ENCODE results near the gene ATP8A2. TPM values are rescaled to one million over a fixed set of nuclear protein-coding genes. Genes with fewer than 3 reads are reported as not detected.

ATP8A2 gene
- total RNA-seq, 2 donors from 2014 or later = 1.6 to 2.9 TPM

DNA sequence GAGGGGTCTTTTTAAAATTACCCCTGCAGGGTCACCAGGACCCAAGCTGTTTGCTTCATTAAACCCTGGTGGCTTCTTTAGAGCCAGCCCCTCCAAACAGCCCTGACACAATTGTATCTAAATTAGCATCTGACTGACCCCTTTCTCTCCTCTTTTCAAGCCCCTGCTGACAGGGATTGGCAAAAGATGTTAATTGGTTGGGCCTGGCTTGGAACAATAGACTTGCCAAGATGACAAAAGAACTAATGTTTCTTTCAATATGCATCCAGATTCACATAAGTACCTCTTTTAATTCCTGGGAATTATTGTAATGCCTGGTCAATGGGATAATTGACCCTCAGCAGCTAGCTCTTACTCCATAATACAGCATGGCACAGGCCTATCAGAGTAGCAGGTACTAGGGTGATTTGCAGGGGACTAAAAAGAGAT, 539.2 kb downstream of the ATP8A2 start:
- Histone ChIP-seq H3K27ac (ENCODE audit: low read depth, low read length) (no peak overlapping the region), H3K9me3 (ENCODE audit: control insufficient read depth, low read length) (no peaks in the 10 kb centered on the region), H3K36me3 (ENCODE audit: control insufficient read depth, insufficient read depth, low read length) (no peaks in the 10 kb centered on the region), H3K27me3 (ENCODE audit: control insufficient read depth, insufficient read depth, low read length, poor library complexity, severe bottlenecking) (peaks cover 9% of the 10 kb centered on the region), H3K9ac (ENCODE audit: extremely low read depth, low read length, poor library complexity, severe bottlenecking) (no peak overlapping the region), H3K4me3 (ENCODE audit: low read length) (peak overlapping the region; percentile 22), H3K4me1 (ENCODE audit: control insufficient read depth, insufficient read depth, low read length) (peaks cover 10% of the 10 kb centered on the region)
- H3K4me1 Mint-ChIP-seq = peaks cover 40% of the 10 kb centered on the region
- no peaks in the 10 kb centered on the region for H3K9me3 Mint-ChIP-seq
- no peaks in the 10 kb centered on the region for H3K27me3 Mint-ChIP-seq (ENCODE audit: insufficient read depth)
- no peak overlapping the region for H3K4me3 Mint-ChIP-seq
- no peaks in the 10 kb centered on the region for H3K36me3 Mint-ChIP-seq (ENCODE audit: low read depth)
- H3K27ac Mint-ChIP-seq = peak overlapping the region; percentile 90
- DNase-seq = peak; percentile 83
- TF ChIP-seq CTCF (conservative IDR thresholded peaks at IDR 0.05) = no peak

- Mint-ChIP-seq H3K27me3 (ENCODE audit: insufficient read depth) (no peaks in the 10 kb centered on the region), H3K36me3 (ENCODE audit: low read depth) (no peaks in the 10 kb centered on the region), H3K4me3 (no peak overlapping the region), H3K9me3 (no peaks in the 10 kb centered on the region), H3K4me1 (peaks cover 55% of the 10 kb centered on the region), H3K27ac (peak overlapping the region; percentile 13)
- Histone ChIP-seq H3K36me3 (ENCODE audit: control insufficient read depth, insufficient read depth, low read length) (no peaks in the 10 kb centered on the region), H3K9ac (ENCODE audit: extremely low read depth, low read length, poor library complexity, severe bottlenecking) (no peak overlapping the region), H3K9me3 (ENCODE audit: control insufficient read depth, low read length) (no peaks in the 10 kb centered on the region), H3K4me3 (ENCODE audit: low read length) (no peak overlapping the region), H3K4me1 (ENCODE audit: control insufficient read depth, insufficient read depth, low read length) (peaks cover 10% of the 10 kb centered on the region), H3K27ac (ENCODE audit: low read depth, low read length) (no peak overlapping the region), H3K27me3 (ENCODE audit: control insufficient read depth, insufficient read depth, low read length, poor library complexity, severe bottlenecking) (peaks cover 20% of the 10 kb centered on the region)
- DNase-seq = no peak
- 88 to 94% methylated on average over 3 to 4 of the region's 4 CpGs for WGBS, 2 experiments (ENCODE audit: insufficient coverage in 1 of 2, insufficient read length in 1 of 2)
- TF ChIP-seq CTCF (conservative IDR thresholded peaks at IDR 0.05) = no peak
These were observed 541.2 kb downstream of the ATP8A2 start for GRCh38 chr13:25912961-25913360.

DNA sequence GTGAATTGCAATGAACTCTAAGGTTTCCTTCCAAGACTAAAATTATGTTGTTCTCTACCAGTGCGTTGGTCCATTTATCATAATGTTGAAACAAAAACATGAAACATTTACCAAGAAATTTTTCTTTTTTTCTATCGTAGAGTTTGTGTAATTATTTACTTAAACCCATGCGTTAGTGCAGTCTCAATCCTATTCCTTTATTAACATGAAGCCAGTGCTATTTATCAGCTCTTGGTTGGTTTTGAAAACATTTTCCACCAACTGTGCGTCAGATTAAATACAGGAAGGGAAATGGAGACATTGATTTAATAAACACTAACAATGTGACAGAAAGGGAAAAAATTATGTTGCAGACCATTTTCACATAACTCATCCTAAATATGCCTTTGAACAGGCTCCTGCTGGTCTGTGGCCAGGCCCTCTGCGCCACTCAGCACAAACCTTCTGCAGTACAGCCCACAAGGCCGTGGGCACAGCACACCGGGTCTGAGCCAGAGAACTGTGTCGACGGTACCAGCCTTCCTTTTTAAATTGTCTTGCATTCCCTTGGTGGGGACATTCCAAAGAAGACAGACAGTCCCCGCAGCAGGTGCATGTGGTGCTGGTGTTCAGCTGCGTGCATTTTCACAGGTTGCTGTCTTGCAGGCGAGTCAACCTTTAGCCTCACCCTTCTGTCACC, 544.2 kb downstream of the ATP8A2 start:
- Mint-ChIP-seq H3K4me3 (no peak overlapping the region), H3K4me1 (peaks cover 43% of the 10 kb centered on the region), H3K27me3 (ENCODE audit: insufficient read depth) (peaks cover 4% of the 10 kb centered on the region), H3K9me3 (no peaks in the 10 kb centered on the region), H3K27ac (no peak overlapping the region), H3K36me3 (ENCODE audit: low read depth) (no peaks in the 10 kb centered on the region)
- WGBS, 2 experiments (ENCODE audit: insufficient coverage in 1 of 2, insufficient read length in 1 of 2) = 95 to 96% methylated on average over 8 to 12 of the region's 12 CpGs
- TF ChIP-seq CTCF (conservative IDR thresholded peaks at IDR 0.05) = no peak
- no peak for DNase-seq
- Histone ChIP-seq H3K4me1 (ENCODE audit: control insufficient read depth, insufficient read depth, low read length) (no peaks in the 10 kb centered on the region), H3K27ac (ENCODE audit: low read depth, low read length) (no peak overlapping the region), H3K36me3 (ENCODE audit: control insufficient read depth, insufficient read depth, low read length) (no peaks in the 10 kb centered on the region), H3K9ac (ENCODE audit: extremely low read depth, low read length, poor library complexity, severe bottlenecking) (no peak overlapping the region), H3K9me3 (ENCODE audit: control insufficient read depth, low read length) (no peaks in the 10 kb centered on the region), H3K27me3 (ENCODE audit: control insufficient read depth, insufficient read depth, low read length, poor library complexity, severe bottlenecking) (peaks cover 20% of the 10 kb centered on the region), H3K4me3 (ENCODE audit: low read length) (no peak overlapping the region)

All from endodermal cell (in vitro differentiated cells).